Measurements from ENCODE around the gene CLPTM1L.

CLPTM1L gene

GRCh38 chr5:1270933-1271914 lies 73.7 kb downstream of the CLPTM1L start:
- DNase-seq = no peak

GRCh38 chr5:1270426-1270825 lies 74.5 kb downstream of the CLPTM1L start:
- DNase-seq = no peak

DNA sequence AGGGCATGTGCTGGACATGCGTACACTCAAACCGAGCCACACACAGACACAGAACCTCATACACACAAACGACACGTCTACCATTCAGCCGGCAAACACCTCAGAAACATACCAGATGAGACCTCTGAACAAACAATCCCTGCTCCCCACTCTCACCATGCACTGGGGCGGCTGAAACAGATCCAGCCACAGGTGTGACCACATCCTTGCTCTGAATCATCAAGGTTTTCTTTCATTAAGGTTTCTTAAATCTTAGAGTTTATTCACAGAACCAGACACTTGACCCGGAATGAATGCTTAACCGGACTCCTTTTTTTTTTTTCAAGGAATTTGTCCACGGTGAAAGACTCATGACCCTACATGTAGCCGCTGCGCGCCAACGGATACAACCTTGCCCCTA lies 76.2 kb downstream of the CLPTM1L start:
- DNase-seq = peak; percentile 24

DNA sequence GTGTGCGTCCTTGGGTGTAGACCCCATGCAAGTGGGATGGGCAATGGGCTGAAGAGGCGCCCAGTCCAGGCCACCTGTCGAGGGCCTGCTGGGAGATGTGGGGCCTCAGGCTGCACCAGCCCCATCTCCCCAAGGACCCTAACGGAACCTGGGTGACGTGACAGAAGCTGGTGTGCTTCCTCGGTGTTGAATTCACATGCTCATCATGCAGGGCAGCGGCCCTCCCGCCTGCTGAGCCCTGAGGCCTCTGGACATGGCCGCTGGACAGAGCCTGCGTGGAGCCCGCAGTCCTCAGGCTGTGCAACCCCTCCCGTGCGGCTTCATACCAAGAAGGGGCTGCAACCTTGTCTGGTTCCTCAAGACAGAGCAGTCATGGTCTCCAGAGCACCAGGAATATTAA lies 76.8 kb downstream of the CLPTM1L start:
- no peak for DNase-seq

Data from CD4-positive, alpha-beta T cell treated with Interleukin-4 for 4 hours (primary cell).